NK-92 treated with Interleukin-12 subunit alpha and Interleukin-12 subunit beta, amount 100 ng/mL, for 24 hours (cell line): ENCODE measurements around the gene GPR82.
"Not testable (repeated sequence)": the region's sequence is repeated elsewhere in the genome, so short reads cannot be mapped to it uniquely, and the experiment has no call there.

Experiments used
- DNase-seq: peaks from one replicate; lab custom pipeline; 2025; lab: John Stamatoyannopoulos, UW

The GPR82 gene, protein sequence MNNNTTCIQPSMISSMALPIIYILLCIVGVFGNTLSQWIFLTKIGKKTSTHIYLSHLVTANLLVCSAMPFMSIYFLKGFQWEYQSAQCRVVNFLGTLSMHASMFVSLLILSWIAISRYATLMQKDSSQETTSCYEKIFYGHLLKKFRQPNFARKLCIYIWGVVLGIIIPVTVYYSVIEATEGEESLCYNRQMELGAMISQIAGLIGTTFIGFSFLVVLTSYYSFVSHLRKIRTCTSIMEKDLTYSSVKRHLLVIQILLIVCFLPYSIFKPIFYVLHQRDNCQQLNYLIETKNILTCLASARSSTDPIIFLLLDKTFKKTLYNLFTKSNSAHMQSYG

DNA sequence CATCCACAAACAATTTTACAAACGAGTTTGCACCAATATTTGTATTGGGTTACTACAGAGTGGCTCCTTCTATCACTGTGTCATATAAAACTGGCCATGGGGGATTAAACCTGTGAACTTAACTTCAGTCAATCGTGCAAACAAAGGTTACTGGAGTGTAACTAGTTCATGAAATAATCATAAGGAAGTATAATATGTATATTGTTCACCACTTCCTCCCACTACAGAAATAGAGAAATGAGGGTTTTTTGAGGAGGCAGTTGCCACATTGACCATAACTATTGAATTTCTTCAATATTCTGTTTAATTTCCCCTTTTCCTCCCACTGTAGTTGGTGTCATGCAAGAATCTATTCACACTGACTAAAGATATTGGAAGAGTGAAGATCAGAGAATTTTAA, at the start of gene GPR82:
TSS of gene GPR82 (plus strand) at position 356 of the 400 bp plus-strand sequence. CDS start 2,846 bp downstream, outside the sequence.
- no peak for DNase-seq

DNA sequence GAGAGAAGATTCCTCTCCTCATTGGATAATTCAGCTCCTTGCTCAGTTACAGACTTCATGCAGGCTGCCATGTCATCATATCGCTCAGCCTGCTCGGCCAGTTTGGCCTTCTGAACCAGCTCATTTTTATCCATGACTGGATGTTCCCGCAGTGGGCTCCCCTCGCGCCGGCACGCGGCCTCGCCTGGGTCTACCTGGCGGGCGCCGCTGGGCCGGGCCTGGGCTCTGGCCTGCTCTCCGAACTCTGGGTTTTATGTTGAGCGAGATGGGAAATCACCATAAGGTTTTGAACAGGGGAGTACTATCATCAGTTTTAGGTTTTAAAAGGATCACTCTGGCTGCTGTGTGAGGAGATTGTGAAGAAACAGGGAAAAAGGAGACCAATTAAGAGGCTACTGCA, 47.6 kb upstream of the GPR82 start:
- DNase-seq: not testable (repeated sequence)

DNA sequence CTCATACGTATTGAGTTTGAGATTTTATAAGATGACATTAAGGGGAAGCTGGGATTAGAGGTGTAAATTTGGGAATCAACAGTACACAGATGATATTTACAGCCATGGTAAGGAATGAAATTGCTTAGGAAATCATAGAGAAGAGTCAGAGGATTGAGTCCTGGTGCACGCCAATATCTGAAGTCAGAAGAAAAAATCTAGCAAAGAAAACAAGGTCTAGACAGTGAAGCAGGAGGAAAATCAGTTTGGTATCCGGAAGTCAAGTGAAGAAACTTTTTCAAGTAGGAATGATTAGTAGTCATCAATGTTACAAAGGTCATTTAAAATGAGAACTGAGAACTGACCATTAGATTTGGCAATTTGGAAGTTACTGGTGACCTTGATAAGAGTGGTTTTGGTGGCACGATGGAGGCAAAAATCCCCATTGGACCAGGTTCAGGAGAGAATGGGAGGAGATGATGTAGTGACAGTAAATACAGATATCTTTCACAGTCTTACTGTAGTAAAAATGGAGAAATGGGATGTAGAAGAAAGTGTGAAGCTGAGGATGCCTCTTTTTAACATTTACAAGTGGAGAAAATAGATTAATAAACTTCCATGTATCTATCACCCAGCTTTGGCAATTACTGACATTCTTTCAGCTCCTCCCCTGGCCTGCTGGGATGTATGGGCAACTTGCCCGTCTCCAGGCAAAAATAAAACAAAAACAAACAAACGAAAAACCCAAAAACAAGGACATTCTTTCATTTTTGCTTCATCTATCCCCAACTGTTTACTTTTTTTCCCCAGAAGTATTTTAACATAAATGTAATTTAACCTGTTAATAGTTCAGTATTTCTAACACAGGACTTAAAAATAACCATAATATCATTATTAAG, 46.6 kb upstream of the GPR82 start:
- no peak for DNase-seq

DNA sequence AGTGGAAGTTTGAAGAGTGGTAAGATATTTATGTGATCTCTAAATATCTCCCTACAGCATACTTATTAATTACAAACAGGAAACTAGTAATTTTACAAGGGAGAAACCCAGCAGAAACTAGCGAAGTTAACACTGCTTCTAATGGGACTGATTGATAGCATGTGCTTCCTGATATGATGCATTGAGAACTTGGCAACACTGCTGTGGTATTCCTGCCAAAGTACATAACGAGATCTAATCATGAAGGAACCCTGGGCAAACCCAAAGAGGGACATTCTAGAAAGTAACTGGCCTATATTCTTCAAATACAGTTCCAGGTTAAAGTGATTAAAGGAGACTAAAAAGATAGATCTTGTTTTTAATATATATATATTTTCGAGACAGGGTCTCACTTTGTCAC, 39.8 kb upstream of the GPR82 start:
- no peak for DNase-seq

DNA sequence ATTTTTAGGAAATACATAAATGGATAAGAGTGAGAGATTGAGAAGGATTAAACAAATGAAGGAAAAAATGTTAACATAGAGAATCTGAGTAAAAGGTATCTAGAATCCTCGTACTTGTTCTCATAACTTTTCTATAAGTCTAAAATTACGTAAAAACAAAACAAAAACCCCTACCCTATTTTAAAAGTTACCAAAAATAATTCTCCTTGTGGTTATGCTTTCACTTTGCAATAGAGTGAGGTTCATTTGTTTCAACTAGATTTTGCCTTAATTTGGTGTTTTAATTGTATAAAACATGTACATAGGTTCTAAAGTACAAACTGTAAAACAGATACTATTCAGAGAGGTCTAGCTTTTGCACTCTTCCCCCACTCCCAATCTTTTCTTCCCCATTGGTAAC, 39.0 kb upstream of the GPR82 start:
- DNase-seq: no peak

DNA sequence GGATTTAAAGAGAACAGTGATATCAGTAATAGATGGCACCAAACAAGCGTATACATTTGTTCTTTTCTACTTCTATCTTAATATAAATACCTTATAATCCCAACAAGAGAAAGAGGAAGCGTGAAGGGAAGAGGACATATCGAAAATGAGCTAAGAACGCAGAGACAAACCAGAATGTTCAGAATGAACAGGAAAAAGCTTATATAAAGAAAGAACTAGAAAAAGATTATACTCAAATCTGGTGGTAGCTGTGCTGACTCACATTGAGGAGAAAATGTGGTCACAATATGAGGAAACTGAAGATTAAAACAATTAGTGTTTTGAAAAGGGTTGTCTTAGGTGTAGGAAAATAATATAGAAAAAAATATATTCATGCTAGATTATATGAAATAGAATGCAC, 37.2 kb upstream of the GPR82 start:
- no peak for DNase-seq

DNA sequence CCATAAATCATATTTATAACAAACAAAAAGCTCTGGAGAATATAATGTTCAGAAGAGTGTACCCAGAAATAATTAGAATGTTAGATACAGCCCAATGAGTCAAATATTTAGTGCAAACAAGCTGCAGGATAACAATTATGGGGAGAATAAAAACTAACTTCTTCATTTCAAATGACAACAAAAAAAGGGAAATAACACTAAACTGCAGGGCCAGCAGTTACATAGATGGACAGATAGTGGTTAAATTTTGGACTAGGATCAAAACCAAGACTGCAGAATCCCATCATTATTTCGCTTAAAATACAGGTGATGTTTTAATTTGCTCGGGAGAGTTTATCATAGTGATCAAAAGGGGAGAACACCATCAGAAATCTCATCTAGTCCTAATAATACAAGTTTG, 35.8 kb upstream of the GPR82 start:
- no peak for DNase-seq

DNA sequence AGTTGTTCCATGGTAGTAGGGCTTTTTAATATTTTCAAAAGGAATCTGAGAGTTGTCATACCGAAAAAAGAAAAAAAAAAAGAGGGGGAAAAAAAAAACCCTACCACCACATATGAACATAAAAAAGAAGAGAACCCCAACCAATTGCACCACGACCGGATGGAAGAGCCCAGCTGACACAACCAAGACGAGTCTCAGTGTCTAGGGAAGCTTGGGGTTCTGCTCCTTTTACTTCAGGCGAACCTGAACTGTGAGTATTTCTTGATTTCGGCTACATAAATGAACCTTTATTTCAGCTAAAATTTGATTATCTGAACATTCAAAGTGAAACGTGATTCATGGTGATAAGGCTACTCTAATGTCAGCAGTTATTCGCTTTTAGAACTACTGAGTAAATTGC, 35.1 kb upstream of the GPR82 start, which contains the start of gene GPR34:
TSS of gene GPR34 (plus strand) at position 139 of the 400 bp plus-strand sequence. CDS start 6,661 bp downstream, outside the sequence.
- DNase-seq: no peak

DNA sequence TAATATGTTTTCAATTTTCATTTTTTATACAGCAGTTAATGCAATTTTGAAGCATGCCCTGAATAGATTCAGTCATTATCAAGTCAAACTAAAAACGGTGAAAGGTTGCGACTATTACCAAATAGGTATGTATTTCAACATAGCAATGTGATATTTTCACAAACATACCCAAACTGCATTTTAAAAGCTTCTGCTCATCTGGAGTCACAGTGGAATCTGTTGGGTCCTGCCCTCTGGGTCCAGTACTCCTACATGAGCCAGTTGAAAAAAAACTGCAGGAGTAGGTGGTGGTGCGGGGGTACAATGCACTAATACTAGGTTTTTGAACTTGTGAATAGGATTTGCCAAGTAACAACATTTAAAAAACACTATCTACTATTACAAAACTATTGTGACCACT, 34.3 kb upstream of the GPR82 start:
- DNase-seq: no peak

DNA sequence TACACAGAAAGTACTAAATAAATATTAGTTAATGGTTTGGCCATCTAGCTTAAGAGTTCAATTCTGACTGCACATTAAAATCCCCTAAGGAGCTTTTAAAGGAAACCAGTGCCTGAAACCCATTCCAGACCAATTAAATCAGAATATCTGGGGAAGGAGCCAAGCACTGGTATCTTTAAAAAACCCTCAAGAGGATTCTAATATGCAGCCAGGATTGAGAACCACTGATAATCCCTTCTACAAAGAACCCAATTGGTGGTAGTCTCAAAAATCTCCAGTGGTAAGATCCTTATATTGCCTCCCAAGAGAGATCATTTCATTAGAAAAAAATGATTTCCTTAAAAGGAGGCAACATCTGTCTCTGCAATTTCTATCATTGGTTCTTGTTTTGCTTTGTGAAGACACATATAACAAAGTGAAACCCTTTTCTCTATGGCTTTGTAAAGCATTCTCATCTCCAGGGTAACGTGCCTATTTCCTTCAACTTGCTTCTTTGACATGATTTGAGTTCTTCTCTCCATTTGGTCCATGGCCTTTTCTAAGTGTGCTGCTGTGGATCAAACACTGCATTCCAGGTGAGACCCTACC, 31.7 kb upstream of the GPR82 start:
- DNase-seq: no peak

DNA sequence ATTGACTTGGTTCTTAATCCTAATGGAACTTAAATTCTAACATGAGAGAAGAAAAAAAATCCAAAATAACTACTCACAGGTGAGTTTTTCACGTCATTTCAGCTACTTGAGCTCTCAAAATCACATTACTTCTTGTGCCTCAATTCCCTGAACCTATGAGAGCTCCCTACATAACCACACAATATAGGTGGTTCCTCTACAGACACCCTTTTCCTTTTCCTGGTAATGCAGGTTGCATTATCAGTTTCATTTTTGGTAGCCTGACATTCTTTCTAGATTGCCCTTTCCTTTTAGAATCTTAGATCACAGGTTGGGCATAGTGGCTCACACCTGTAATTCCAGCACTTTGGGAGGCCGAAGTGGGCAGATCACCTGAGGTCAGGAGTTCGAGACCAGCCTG, 31.0 kb upstream of the GPR82 start:
- DNase-seq: no peak

DNA sequence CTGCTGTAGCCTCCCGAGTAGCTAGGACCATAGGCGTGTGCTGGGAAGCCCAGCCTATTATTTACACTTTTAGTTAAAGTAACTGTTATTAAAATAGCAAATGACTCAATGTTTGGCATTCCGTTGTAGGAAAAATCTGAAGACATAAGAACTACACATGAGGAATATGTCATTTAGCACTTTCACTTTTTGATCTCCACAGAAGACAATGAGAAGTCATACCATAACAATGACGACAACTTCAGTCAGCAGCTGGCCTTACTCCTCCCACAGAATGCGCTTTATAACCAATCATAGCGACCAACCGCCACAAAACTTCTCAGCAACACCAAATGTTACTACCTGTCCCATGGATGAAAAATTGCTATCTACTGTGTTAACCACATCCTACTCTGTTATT, 28.6 kb upstream of the GPR82 start:
- no peak for DNase-seq

DNA sequence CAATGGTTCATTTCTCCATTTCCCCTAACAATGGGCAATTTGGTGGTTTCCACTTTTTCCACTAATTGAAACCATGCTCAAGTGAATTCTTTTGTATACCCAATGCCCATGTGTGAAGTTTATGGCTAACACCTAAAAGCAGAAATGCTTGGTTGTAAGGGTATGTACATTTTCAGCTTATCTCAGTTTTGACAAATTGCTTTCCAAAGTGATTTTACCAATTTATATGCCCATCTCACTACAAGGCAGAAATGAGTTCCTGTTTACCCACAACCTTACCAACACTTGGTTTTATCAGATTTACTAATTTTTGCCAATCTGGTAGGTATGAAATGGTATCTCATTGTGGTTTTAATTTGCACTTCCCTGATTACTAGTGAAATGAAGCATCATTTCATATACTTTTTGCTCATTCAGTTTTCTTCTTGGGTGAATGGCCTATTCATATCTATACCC, 20.4 kb upstream of the GPR82 start:
- DNase-seq: no peak

DNA sequence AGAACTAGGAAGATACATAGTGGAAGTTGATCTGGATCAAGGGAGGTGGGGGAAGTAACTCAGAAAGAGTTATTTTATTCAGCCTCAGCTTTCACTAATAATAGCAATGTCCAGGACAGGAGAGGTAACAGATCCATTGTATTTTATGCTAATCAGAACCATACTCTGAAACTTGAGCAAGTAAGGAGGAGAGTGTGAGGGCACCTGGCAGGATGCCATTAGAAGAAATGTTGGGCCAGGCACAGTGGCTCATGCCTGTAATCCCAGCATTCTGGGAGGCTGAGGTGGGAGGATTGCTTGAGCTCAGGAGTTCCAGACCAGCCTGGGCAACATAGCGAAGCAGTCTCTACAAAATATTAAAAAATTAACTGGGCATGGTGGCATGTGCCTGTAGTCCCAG, 18.9 kb upstream of the GPR82 start:
- no peak for DNase-seq

DNA sequence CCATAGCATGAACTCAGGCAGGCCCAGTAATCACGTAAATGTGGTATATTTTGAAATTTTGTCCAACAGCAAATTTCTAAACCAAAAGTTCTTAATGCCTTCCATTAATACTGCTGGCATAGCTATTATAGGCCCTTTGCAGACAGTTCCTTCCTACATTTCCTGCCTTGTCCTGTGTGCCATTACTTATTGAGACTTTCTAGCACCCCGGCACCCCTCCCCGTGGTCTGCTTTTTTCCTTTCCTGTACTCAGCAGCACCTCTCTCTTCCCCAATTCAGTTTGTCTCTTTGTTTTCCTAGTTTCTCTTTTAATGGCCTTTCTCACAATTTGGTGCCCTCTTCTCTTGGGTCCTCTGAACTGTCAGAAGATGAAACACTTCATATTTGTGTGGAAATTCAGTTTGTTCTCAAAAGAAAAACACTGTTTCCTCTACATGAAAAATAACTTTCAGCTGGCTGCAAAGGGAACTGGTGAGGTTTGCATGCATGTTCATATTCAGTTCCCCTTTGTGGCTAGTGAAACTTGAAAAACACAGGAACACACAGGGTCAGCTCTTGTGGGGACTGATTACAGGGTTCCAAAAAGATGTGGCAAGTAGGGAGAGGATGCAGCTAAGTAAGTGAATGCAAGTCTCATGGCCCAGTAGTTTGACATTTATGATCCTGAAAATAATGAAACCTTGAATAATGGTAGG, 18.2 kb upstream of the GPR82 start:
- DNase-seq: no peak

DNA sequence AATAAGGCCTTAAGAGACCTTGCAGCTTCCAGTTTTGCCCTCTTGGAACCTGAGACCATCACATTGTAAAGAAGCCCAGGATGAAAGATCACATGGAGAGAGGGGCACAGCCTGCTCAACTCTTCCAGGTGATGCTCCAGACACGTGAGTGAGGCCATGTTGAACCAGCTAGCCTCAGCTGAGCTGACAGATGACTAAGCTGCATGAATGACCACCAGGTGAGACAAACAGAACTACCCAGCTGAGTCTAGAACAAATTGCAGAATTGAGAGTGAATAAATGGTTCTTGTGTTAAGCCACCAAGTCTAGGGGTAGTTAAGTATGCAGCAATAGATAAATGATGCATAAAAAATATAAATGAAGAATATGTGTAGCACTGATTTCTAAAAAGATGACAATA, 16.8 kb upstream of the GPR82 start:
- DNase-seq: no peak

DNA sequence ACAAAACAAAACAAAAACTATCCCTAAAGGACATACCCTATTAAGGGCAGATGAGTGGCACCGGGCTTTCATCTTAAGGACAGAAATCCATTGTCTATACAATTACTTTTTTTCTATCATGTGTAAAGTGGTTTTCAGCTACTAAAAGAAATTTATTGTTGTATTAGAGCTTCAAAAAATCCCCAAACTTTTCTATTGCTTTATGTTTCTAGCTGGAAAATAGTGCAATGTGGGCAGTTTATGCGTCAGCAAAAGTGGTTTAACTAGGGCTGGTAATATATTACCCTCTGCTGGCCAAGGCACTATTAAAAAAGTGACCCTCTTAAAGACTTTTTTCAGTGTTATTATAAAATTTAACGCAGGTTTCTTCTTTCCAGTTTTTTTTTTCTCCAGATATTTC, 15.5 kb upstream of the GPR82 start:
- DNase-seq: no peak

DNA sequence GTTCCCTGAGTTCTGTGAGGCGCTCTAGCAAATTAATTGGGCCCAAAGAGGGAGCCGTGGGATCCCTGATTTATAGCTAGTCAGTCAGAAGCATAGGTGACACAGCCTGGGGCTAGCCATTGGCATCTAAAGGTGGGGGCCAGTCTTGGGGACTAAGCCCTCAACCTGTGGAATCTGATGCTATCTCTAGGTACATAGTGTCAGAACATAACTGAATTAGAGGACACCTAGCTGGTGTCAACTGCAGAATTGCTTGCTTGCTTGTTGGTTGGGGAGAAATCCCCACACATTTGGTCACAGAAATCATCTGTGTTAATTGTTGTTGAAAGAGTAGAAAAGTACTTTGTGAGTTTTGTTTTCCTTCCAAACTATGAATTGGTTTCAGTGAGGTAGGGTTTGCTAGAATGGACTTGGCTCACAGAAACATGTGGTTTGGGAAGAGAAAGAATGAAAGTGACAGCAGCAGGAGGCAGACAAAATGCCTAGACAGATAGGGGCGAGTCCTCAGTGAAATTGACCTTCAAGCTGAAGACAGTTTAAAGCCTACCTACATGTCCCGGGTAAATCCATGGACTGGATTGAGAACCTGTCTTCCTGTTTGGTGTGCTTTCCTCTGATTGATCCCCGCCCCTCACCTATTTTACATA, 12.8 kb upstream of the GPR82 start:
- no peak for DNase-seq

DNA sequence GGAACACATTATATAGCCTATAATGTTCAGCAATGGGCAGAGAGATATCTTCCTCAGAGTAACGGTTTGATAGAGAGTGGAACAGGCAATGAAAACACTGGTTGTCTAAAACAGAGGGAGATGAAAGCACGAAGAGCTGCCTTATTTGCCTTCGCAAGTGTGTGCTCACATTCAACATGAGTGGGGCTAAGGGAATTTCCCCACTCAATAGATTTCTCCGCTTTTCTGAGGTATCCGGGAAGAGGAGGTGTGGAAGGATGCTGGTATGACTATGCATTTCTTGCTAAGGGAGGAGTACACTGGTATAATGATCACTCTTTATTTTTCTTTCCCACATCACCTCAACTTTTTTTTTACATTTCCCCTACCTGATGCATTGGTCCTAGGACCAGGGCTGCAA, 7.8 kb upstream of the GPR82 start:
- no peak for DNase-seq

DNA sequence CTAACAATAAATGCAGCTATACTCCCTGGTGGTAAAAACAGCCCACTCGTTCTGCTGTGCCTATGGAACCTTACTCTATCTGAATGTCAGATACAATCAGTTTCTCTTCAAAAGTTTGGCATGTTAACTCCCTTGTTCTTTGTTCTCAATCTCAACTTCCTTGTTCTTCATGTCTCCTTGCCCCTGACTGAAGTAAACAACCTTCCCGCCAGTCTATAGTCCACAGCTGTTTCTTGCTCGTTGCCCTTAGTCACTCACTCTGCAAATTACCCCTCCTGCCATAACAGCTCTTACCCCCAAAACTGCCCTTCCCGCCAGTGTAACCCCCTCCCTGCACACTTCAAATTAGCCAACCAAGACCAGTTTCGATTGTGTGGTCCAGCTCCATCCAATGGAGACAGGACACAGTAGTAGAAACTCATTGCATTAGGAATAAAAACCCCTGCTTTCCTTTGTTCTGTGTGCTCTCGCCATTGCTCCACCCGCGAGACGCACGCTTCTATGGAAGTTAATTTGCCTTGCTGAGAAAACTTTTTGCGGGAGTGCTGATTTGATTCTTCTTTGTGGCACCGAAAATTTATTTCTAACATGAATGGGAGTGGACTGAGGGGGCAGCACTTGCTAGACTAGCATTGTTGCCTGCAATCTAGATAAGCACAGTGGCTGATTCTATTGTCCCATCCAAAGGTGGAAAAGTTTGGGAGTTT, 7.1 kb upstream of the GPR82 start:
- no peak for DNase-seq
